ENCODE results near the gene ISL1.

DNA sequence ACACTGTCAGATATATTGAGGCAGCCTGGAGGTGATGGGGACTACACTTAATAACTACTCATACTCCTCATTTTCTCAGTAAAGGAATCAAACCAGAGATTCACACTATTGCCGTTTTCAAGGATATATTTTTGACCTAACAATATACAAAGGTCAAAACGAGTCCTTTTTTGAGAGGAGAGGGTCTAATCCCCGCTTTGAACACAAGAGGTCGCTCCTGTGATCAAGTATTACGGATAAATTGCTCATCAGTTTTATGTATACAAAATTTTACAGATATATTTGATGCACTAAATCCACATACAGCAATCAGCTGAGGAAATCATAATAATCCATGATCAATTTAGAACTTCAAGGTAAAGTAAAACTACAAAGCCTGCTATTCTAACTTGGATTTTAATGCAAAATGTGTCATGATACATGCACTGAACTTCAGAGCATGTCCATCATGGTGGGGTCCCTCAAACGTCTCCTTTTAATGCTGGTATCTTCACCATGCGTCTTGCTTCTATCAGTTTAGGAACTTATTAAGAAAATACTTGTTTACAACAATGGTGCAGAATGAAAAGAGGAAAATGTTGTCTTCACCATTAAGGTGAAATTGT is 2.5 kb upstream of the ISL1 start:
- TF ChIP-seq, protein P1, sequence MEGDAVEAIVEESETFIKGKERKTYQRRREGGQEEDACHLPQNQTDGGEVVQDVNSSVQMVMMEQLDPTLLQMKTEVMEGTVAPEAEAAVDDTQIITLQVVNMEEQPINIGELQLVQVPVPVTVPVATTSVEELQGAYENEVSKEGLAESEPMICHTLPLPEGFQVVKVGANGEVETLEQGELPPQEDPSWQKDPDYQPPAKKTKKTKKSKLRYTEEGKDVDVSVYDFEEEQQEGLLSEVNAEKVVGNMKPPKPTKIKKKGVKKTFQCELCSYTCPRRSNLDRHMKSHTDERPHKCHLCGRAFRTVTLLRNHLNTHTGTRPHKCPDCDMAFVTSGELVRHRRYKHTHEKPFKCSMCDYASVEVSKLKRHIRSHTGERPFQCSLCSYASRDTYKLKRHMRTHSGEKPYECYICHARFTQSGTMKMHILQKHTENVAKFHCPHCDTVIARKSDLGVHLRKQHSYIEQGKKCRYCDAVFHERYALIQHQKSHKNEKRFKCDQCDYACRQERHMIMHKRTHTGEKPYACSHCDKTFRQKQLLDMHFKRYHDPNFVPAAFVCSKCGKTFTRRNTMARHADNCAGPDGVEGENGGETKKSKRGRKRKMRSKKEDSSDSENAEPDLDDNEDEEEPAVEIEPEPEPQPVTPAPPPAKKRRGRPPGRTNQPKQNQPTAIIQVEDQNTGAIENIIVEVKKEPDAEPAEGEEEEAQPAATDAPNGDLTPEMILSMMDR (IDR thresholded peaks at IDR 0.05): peak; percentile 12 to 40 (median 31)
- TF ChIP-seq POLR2A (IDR thresholded peaks at IDR 0.05): no peak

Data from body of pancreas (tissue), 4 donors.